ENCODE results near the gene TOR1B.

Gene TOR1B

DNA sequence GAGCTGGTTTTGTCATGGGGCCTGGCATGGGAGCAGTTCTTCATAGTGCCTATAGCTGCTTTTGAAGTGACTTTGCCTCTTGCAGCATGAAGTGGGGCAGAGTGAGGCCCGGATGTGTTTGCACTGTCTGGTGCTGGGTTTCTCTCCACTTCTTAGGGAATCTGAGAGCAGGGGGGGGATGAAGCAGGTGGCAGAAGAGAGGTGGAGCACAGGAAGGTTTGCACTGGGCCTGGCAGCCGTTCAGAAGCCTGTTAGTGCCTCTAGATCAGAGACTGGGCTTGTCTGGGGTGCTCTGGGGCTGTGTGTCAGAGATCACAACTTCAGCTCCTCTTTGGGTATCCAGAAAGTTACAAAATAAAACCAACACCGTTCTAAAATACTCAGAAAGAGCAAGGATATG lies 50.6 kb downstream of the TOR1B start:
- no peaks in the 10 kb centered on the region for H3K4me1 ChIP-seq (ENCODE audit: insufficient read depth, low read length)
- no peak overlapping the region for H3K9ac ChIP-seq (ENCODE audit: low read depth, low read length)
- no peaks in the 10 kb centered on the region for H3K9me3 ChIP-seq (ENCODE audit: control insufficient read depth, insufficient read depth, low read length)
- no peaks in the 10 kb centered on the region for H3K36me3 ChIP-seq (ENCODE audit: insufficient read depth, low read length)

DNA sequence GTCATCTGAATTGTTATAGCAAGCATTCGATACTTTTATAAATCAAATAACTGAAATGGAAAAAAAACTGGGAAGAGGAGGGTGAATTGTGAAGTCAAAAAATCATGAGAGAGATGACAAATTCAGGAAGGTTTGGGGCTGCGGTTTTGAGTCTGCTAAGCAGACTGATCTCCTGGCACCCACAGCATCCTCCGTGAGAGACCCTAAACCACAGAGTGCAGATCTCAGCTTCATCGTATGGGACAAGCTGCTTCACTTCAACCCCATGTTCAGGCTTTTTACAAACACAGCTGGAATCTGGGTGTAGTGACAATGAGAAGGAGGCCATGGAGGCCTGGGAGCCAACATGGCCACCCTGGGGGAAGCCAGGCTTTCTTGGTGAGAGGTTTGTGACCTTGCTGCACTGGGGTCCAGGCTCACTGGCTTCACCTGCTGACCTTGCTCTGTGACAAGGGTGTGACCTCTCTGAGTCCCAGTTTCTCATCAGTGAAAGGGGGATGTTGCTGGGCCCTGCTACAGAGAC lies 51.7 kb downstream of the TOR1B start:
- Histone ChIP-seq H3K4me1 (ENCODE audit: insufficient read depth, low read length) (no peaks in the 10 kb centered on the region), H3K9ac (ENCODE audit: low read depth, low read length) (no peak overlapping the region), H3K36me3 (ENCODE audit: insufficient read depth, low read length) (no peaks in the 10 kb centered on the region), H3K9me3 (ENCODE audit: control insufficient read depth, insufficient read depth, low read length) (no peaks in the 10 kb centered on the region)

DNA sequence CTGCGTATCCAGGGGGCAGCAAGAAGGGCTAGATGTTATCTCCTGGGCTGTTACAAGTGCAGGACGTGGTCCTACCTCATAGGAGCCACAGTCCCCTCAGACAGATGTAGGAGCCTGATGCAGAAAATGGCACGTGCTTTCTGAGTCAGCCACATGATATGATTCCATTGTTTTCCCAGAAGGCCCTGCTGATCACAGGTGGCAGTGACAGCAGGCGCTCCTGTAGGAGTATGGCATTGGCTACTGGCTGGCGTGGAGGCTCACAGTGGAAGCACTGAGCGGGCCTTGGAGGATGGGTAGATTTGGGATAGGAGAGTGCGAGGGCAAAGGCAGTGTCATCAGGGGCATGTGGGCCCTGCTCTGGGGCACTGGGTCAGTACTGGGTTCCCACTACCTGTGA lies 54.2 kb downstream of the TOR1B start:
- H3K36me3 ChIP-seq (ENCODE audit: insufficient read depth, low read length), result no peaks in the 10 kb centered on the region
- H3K4me1 ChIP-seq (ENCODE audit: insufficient read depth, low read length), result no peaks in the 10 kb centered on the region
- no peaks in the 10 kb centered on the region for H3K9me3 ChIP-seq (ENCODE audit: control insufficient read depth, insufficient read depth, low read length)
- no peak overlapping the region for H3K9ac ChIP-seq (ENCODE audit: low read depth, low read length)

DNA sequence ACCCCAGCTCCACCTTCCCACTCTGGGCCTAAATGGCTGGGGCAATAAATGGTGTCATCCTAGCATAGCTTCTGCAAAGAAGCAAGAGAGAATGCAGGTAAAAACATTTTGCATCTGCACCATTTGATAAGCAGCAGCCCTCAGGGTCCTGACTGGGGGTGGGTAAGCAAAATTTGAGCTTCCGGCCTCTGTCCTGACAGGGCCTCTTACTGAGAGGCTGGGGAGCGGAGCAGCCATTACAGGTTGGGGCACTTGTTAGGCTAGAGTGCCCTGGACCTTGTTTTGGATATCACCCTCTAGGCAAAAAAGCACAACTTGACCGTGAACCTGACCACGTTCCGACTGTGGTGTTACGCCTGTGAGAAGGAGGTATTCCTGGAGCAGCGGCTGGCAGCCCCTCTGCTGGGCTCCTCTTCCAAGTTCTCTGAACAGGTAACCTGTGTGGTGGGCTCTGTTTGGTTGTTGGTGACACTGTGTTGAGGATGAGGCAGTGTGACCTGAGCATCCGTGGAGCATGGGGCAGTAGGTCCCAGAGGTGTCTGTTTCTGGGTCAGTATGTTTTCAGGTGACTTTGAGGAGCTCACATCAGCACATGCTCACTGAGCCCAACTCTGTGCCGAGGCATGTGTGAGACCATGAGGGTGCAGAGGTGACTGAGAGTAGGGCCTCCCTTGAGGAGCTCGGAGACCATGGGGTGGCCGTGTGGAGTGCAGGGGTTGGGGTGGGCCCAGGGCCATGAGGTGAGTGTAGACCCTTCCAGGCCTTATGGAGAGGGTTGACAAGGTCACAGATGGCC lies 55.4 kb downstream of the TOR1B start:
- Histone ChIP-seq H3K9ac (ENCODE audit: low read depth, low read length) (no peak overlapping the region), H3K36me3 (ENCODE audit: insufficient read depth, low read length) (no peaks in the 10 kb centered on the region), H3K9me3 (ENCODE audit: control insufficient read depth, insufficient read depth, low read length) (no peaks in the 10 kb centered on the region), H3K4me1 (ENCODE audit: insufficient read depth, low read length) (no peaks in the 10 kb centered on the region)

Data from ES-I3 (cell line).